Stimulated activated CD8-positive, alpha-beta memory T cell treated with anti-CD3 and anti-CD28 coated beads, Interleukin-15, amount 100 ng/mL, for 48 hours (primary cell): ENCODE results near the gene UNCX.

ENCODE experiments used
- DNase-seq, 2 donors: peaks; one replicate each; pipeline ENCODE4 v3.0.0-alpha.2; 2020; ENCODE audit warnings: low read depth in 2 of 2

Gene UNCX

GRCh38 chr7:1232103-1232466 lies 587 bp upstream of the UNCX start:
- no peak for DNase-seq

GRCh38 chr7:1233333-1234048 lies 819 bp downstream of the UNCX start:
- no peak for DNase-seq

- no peak for DNase-seq
Observed at GRCh38 chr7:1234049-1234880, 1.6 kb downstream of the UNCX start.

- DNase-seq = no peak
Observed at GRCh38 chr7:1234881-1235500, 2.3 kb downstream of the UNCX start.

- DNase-seq = no peak
Observed at GRCh38 chr7:1235501-1236131, 2.9 kb downstream of the UNCX start.

- no peak for DNase-seq
Observed at GRCh38 chr7:1236132-1236661, 3.5 kb downstream of the UNCX start.

GRCh38 chr7:1236831-1237701 lies 4.4 kb downstream of the UNCX start:
- no peak for DNase-seq

GRCh38 chr7:1237704-1238255 lies 5.1 kb downstream of the UNCX start:
- DNase-seq = no peak

GRCh38 chr7:1238450-1238882 lies 5.8 kb downstream of the UNCX start:
- no peak for DNase-seq

GRCh38 chr7:1238931-1239802 lies 6.5 kb downstream of the UNCX start:
- no peak for DNase-seq

GRCh38 chr7:1239803-1240516 lies 7.3 kb downstream of the UNCX start:
- DNase-seq = no peak

- no peak for DNase-seq
Observed at GRCh38 chr7:1240517-1241257, 8.0 kb downstream of the UNCX start.

- no peak for DNase-seq
Observed at GRCh38 chr7:1241258-1241602, 8.6 kb downstream of the UNCX start.

GRCh38 chr7:1241603-1242255 lies 9.1 kb downstream of the UNCX start:
- no peak for DNase-seq

- DNase-seq = no peak
Observed at GRCh38 chr7:1242256-1242605, 9.6 kb downstream of the UNCX start.

GRCh38 chr7:1242606-1243289 lies 10.1 kb downstream of the UNCX start:
- no peak for DNase-seq

GRCh38 chr7:1243290-1243963 lies 10.8 kb downstream of the UNCX start:
- DNase-seq = no peak
